Activated CD4-positive, alpha-beta T cell treated with anti-CD3 and anti-CD28 coated beads, Interleukin-10, Interleukin-2, amounts not matched to agents 100 ng/mL and 50 ng/mL, durations not matched to agents 16 hours and 8 hours (primary cell): ENCODE data around the gene BARHL1.

Source experiments
- DNase-seq: peaks from one replicate; pipeline ENCODE4 v3.0.0-alpha.2; 2020

Gene BARHL1

DNA sequence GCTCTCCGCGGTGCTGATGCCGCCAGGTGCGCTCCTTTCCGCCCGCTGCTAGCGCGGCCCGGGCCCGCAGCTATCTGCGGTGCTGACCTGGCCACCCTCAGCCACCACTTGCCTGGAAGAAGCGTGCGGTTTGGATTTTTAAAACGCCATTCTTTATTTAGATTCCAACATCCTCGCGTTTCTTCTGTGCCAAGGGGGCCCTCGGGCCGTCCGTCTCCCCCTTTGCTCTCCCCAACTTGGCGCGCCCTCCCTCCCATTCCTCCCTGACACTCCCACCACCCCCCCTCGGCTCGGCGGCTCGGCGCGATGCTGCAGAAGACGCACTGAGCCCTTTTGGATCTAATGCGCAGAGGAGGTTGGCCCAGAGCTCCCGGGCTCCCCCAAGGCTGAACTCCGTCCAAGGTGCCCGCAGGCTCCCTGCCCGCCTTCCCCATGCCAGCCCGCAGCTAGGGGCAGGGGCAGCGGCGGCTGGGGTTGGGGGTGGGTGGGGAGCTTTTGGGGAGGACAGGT is at the start of gene BARHL1:
BARHL1 (plus strand) TSS at position 331 of the 510 bp plus-strand sequence. CDS start 192 bp downstream, outside the sequence.
- no peak for DNase-seq

GRCh38 chr9:132534832-132535231 is 47.6 kb upstream of the BARHL1 start:
- no peak for DNase-seq

GRCh38 chr9:132536124-132536523 is 46.3 kb upstream of the BARHL1 start:
- no peak for DNase-seq

DNA sequence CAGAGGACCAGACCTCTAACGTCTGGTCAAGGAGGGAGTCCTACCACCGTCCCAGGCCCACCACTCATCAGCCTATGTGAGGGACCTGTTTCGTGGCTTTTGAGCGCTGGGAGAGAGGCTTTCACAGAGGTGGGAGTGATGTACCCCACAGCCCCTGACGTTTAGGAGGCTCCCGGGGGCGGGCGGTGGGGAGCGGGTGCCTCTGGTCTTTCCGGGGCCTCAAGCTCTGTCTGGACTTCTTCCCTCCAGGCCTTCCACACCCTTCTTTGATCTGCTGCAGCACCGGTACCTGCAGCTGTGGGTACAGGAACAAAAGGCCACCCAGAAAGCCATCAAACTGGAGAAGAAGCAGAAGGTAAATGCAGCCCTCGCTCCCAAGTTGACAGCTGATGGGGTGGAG is 45.1 kb upstream of the BARHL1 start:
- DNase-seq, result no peak

- no peak for DNase-seq
Observed at GRCh38 chr9:132538071-132538470, 44.3 kb upstream of the BARHL1 start.

DNA sequence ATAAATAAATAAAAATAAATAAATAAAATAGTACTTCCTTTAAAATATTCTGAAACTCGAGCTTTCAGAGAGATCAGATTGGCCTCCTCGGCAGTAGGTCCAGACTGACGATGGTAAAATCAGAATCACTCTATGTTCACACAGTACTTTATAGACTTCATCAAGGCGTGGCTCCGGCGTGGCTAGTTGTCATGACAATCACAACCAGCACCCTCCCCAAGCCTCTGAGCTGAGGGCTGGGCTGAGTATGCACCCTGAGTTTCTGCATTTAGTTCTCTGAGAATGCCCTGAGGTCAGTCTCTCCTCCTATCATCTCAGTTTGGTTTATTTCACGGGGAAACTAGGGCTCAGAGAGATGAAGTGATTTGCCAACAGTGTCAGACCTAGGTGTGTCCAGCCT is 43.3 kb upstream of the BARHL1 start:
- no peak for DNase-seq

GRCh38 chr9:132541051-132541450 is 41.4 kb upstream of the BARHL1 start:
- DNase-seq, result no peak

- DNase-seq, result no peak
Observed at GRCh38 chr9:132541870-132542830, 40.3 kb upstream of the BARHL1 start.

DNA sequence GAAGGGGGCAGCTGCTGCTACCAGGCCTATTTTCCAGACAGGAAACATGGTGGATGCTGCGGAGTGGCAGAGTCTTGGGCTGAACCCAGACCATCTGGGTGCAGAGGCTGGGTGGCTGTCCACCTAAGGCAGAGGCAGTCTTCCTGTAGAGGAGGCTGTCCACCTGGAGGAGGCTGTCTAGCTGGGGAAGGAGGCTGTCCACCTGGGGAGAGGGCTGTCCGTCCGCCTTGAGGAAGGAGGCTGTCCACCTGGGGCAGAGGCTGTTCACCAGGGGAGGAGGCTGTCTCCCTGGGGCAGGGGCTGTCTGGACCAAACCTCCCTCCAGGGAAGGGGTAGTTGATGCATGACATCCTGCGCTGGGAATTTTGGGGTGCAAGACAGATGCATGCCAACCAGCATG is 39.2 kb upstream of the BARHL1 start:
- no peak for DNase-seq

DNA sequence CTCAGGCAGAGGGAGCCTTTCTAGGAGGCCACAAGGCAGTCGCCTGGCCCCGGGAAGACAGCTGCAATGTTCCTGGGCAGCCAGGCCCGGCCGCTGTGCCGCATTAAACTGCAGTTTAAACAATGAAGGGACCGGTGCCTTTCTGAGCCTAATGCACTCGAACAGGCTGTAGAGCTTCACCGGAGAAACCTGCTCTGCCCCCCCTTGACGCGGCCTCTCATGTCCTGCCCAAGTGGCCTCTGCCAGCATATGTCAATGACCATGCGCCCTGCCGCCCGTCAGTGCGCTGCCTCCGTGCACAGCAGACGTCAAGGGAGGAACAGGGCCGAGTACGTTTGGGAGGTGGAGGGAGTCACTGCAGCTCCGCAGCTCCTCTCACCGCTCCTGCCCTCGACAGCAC is 38.4 kb upstream of the BARHL1 start:
- DNase-seq, result no peak

DNA sequence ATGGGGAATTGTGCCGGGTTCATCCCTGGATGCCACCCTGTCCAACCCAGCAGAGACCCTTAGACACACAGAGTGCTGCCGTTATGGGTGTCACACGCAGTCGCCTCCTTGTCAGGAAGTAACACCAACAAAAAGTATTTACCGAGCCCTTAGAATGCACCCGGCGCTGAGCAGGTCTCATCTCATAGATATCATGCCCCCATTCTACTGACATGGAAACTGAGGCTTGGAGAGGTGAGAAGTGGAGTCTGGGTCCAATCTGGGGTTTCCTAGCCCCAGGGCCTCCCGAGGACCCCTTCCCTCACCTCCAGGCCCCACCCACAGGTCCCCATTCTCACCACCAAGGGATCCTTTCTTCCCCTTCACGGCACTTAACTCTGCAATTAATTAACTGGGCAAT is 36.8 kb upstream of the BARHL1 start:
- DNase-seq, result no peak

DNA sequence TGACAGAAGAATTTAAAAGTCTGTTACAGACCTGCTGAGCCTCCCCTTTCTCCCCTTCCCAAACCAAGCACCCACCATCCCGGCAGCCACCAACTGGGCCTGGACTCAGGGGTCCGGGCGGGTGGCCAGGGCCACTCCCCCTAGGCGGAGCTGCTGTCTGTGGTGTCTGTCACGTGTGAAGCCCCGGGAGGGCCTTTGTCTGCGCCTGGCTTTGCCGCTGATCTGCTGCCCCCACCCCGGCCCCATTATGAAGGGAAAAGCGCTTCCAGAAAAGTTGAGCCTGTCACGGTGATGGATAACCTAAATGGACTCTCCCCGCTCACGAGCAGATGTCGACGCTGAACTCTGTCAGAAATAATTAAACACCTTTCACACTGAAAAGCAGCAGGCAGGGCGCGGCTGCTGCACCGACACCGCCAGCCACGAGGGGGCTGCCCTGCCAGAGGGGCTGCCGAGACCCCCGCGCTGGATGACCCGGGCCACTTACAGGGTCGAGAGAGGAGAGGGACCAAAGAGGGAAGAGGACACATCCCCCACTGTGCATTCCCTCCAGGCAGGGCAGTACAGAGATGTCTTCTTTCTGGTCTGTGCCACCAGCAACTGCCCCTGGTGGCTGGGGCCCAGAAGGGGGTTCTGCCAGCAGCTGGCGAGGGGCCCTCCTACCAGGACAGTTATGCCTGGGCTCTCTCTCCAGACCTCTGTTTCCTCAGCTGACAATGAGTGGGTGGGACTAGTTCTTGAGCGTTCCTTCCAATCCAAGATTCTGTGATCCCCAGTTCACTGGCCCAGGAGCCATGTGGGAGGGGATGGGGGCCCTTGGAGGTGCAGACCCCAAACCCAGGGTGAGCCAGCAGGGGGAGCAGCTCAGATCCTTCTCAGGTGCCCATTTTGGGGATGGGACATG is 36.0 kb upstream of the BARHL1 start:
- no peak for DNase-seq

GRCh38 chr9:132547052-132547431 is 35.4 kb upstream of the BARHL1 start:
- no peak for DNase-seq

DNA sequence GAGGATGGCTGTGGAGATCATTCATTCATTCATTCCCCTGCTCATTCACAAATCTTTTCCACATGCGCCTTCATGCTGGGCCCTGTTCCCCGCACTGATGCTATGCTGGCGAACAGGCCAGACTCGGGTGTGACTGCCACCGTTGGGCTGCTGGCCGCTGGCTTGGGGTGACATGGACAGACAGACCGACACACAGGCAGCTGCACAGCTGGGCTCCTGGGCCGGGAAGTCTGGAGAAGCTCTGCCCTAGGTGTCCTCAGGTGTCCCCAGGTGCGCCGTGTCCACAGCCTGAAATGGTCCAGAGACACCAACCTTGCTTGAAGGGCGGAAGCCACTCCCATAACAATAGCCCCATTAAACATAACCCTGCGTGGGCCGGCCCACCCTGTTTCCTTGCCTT is 35.0 kb upstream of the BARHL1 start:
- no peak for DNase-seq

DNA sequence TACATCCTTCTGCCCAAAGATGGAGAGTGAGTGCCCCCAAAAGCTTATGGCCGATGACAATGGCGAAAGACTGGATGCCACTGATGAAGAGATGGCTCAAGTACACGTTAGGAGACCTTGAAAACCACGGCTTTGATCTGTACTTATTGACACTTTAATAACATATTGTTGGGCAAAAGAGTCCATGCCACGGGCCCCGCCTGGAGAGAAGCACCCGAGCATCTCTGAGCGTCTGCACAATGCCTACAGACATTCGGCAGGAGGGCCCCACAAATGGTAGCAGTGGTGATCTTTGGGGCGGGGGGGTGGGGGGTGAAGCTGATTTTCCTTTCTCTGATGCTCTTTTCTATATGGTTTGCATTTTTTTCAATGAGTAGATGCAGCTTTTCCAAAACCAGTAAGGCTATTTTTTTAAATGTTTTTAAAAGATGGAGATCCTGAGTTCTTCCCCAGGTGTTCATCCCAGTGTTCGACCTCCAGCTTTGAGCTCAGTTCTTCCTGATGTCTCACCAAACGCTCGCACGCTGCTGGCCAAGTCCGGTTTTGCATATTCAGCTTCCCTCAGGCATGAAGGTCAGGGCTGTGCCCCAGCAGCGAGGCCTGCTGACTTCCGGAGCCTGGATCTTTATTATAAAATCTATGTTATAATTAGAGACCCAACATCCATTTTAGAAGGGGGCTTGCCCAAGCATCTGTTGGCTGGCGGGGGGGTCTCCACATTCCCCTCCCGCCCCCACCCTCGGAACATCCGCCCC is 34.3 kb upstream of the BARHL1 start:
- no peak for DNase-seq

DNA sequence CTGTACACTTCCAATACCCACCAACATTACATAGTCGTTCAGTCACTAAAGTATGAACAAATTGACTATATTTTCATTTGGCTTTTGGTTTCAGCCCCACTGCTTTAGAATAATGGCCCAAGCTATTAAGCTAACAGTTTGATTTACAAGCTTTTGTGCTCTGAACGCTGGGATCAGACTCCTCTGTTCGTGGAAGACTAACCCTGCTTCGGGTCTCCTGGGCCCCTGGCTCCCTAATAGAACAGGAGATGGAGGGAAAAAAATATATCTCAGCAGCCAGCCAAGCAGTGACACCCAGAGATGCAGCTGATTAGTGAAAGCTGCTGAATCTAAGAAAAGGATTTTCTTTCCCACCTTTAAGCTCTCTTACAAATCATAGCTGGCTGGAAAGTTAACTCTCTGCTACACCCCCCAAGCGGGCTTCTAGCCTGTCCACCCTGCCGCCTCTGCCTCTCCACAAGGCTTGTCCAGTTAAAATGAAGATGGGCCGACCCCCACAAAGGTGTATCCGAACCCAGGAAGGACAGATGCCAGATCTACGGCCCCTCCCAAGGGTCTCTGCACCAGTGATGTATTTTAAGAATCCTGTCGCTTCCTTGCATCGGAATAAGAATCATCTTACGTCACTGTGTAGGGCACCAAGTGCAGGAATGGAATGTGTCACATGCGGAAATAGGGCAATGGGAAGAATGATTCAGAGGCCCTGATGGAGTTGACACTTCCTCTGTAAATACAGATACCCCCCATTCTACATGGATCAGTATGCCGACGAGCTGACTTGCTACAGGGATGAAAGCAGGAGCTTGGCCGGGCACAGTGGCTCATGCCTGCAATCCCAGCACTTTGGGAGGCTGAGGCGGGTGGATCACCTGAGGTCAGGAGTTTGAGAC is 33.4 kb upstream of the BARHL1 start:
- DNase-seq, result no peak

- no peak for DNase-seq
Observed at GRCh38 chr9:132551556-132551955, 30.9 kb upstream of the BARHL1 start.

GRCh38 chr9:132552041-132552440 is 30.4 kb upstream of the BARHL1 start:
- no peak for DNase-seq

DNA sequence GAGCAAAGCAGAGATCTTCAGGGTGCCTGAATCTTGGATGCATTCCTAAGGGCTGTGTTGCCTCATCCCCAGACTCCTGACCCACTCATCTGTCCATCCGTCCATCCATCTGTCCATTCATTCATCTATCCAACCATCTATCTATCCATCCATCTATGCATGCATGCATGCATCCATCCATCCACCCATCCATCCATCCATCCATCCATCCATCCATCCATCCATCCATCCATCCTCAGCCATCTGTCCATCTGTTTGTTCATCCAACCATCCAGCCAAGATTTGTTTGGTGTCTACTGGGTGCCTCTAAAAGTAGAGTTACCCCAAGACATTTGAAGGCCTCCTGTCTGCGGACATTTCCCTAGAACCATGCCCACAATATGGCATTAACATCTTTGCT is 27.7 kb upstream of the BARHL1 start:
- no peak for DNase-seq

DNA sequence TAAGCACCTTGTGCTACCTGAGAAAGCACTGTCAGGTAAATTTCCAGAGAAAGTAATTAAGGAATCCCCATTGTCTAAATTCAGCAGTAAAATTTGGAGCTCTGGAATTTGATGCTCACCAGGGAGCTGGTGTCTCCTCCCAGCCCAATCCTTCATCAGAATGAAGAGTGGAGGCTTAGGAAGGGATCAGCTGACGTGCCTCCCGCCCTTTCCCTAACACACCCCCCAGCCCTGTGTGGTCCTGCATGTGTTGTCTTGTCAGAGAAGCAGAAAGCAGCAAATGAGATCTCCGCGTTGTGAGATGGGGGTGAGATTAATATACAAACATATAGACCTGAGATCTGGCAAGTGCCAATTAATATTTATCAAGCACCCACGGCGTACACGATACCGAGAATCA is 26.9 kb upstream of the BARHL1 start:
- no peak for DNase-seq

DNA sequence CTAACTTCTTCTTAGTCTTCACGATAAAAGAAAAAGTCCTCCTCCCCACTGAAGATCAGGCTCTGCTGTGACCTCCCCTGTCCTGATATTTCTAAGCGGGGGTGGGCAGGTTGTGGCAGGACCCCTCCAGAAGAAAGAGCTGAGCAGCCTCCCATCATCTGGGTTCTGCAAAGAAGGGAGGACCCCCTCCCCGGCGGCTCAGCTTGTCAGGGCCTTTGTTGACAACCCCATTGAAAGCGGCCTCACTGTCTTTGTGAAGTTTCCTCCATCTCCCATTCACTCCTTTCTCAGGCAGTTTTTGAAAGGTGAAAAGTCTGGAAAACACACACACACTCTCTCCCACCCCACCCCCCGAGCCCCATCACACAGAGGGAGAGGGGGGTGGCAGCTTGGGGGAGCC is 26.2 kb upstream of the BARHL1 start:
- no peak for DNase-seq

- no peak for DNase-seq
Observed at GRCh38 chr9:132556714-132557113, 25.7 kb upstream of the BARHL1 start.
